GM23338 (cell line): ENCODE results near the gene MRPS24. TPM values are rescaled to one million over a fixed set of nuclear protein-coding genes. Genes with fewer than 3 reads are reported as not detected.

ENCODE experiments used
- ATAC-seq: fragments of 200-7000 bp; cut with Tn5 transposase; 3 replicates; pipeline ENCODE4 v1.9.1; 2020
- DNase-seq: peaks from one replicate; pipeline ENCODE4 v3.0.0-alpha.2; 2015; ENCODE audit warnings: low spot score
- H2AFZ ChIP-seq: fragments of 200-600 bp; sonication (generic); 2 replicates; pipeline ENCODE4 v1.8.0; 2016; ENCODE audit warnings: antibody characterized with exemption, mild to moderate bottlenecking, moderate library complexity
- H3F3A ChIP-seq: fragments of 200-600 bp; sonication (generic); replicated peaks from 2 replicates; pipeline ENCODE4 v1.8.0; 2017; ENCODE audit warnings: antibody characterized with exemption, mixed run types, low read depth
- H3K27ac ChIP-seq: fragments of 200-600 bp; sonication (generic); 2 replicates; pipeline ENCODE4 v1.6.1; 2016; ENCODE audit warnings: low read depth
- H3K27me3 ChIP-seq: fragments of 200-600 bp; sonication (generic); 2 replicates; pipeline ENCODE4 v1.8.0; 2016; ENCODE audit warnings: mild to moderate bottlenecking, mixed run types, moderate library complexity; ENCODE audit not compliant: insufficient read depth
- H3K36me3 ChIP-seq: fragments of 200-600 bp; sonication (generic); 2 replicates; pipeline ENCODE4 v1.8.0; 2016; ENCODE audit warnings: mild to moderate bottlenecking; ENCODE audit not compliant: insufficient read depth
- H3K4me1 ChIP-seq: fragments of 200-600 bp; sonication (generic); 2 replicates; pipeline ENCODE4 v1.8.0; 2016; ENCODE audit warnings: mild to moderate bottlenecking, moderate library complexity; ENCODE audit not compliant: insufficient read depth
- H3K4me2 ChIP-seq: fragments of 200-600 bp; sonication (generic); 2 replicates; pipeline ENCODE4 v1.7.1; 2017; ENCODE audit warnings: mixed run types
- H3K4me3 ChIP-seq: fragments of 200-600 bp; sonication (generic); 2 replicates; pipeline ENCODE4 v1.6.1; 2016; ENCODE audit warnings: mixed run types
- H3K79me2 ChIP-seq: fragments of 200-600 bp; sonication (generic); replicated peaks from 2 replicates; pipeline ENCODE4 v1.8.0; 2017; ENCODE audit warnings: mild to moderate bottlenecking; ENCODE audit not compliant: insufficient read depth
- H3K9me2 ChIP-seq: fragments of 200-600 bp; sonication (generic); 2 replicates; pipeline ENCODE4 v1.8.0; 2017; ENCODE audit not compliant: insufficient read depth
- H4K20me1 ChIP-seq: fragments of 200-600 bp; sonication (generic); replicated peaks from 2 replicates; pipeline ENCODE4 v1.8.0; 2017; ENCODE audit warnings: mild to moderate bottlenecking; ENCODE audit not compliant: insufficient read depth
- H3K27ac Mint-ChIP-seq: 2 replicates; pipeline ENCODE4 v1.8.0; 2020; ENCODE audit warnings: inconsistent platforms, mild to moderate bottlenecking, moderate library complexity, mixed read lengths
- H3K27me3 Mint-ChIP-seq: 3 replicates; pipeline ENCODE4 v1.8.0; 2022; ENCODE audit warnings: low read depth, mild to moderate bottlenecking, moderate library complexity, mixed read lengths, inconsistent platforms; ENCODE audit not compliant: insufficient read depth, poor library complexity
- H3K36me3 Mint-ChIP-seq: 3 replicates; pipeline ENCODE4 v1.8.0; 2021; ENCODE audit warnings: low read depth, mild to moderate bottlenecking, inconsistent platforms, moderate library complexity, mixed read lengths
- H3K4me1 Mint-ChIP-seq: 3 replicates; pipeline ENCODE4 v1.8.0; 2020; ENCODE audit warnings: mild to moderate bottlenecking, inconsistent platforms, mixed read lengths
- H3K4me3 Mint-ChIP-seq: 3 replicates; pipeline ENCODE4 v1.8.0; 2021; ENCODE audit warnings: moderate library complexity, mild to moderate bottlenecking, inconsistent platforms, mixed read lengths
- H3K9me3 Mint-ChIP-seq: 3 replicates; pipeline ENCODE4 v1.8.0; 2020; ENCODE audit warnings: moderate library complexity, mild to moderate bottlenecking, inconsistent platforms, mixed read lengths
- CREB1 ChIP-seq: fragments of 250-450 bp; sonication (Bioruptor Pico); IDR thresholded peaks from 2 replicates; pipeline ENCODE4 v1.5.0; 2020; ENCODE audit warnings: low read depth, mild to moderate bottlenecking, moderate library complexity
- CTCF ChIP-seq, 2 experiments: fragments of 200-600 bp in 1 of 2; sonication (generic) in 1 of 2; conservative IDR thresholded peaks; 2 replicates each; pipeline versions ENCODE4 v1.5.1 to v1.6.1; 2016 to 2017; ENCODE audit warnings: antibody characterized with exemption in 2 of 2, low read depth in 2 of 2, mild to moderate bottlenecking in 2 of 2, moderate library complexity in 1 of 2
- ETS1 ChIP-seq: IDR thresholded peaks from 2 replicates; pipeline ENCODE4 v1.6.1; 2016; ENCODE audit warnings: antibody characterized with exemption
- EZH2 ChIP-seq: fragments of 200-600 bp; sonication (generic); IDR thresholded peaks from one replicate; pipeline ENCODE4 v1.8.0; 2017; ENCODE audit warnings: antibody characterized with exemption, mild to moderate bottlenecking, low read depth; ENCODE audit not compliant: unreplicated experiment
- EZH2phosphoT487 ChIP-seq: fragments of 200-600 bp; sonication (generic); IDR thresholded peaks from one replicate; pipeline ENCODE4 v1.8.1; 2018; ENCODE audit warnings: antibody characterized with exemption; ENCODE audit not compliant: unreplicated experiment
- JUNB ChIP-seq: IDR thresholded peaks from one replicate; pipeline ENCODE4 v1.6.1; 2016; ENCODE audit warnings: antibody characterized with exemption; ENCODE audit not compliant: unreplicated experiment
- NANOG ChIP-seq: IDR thresholded peaks from 2 replicates; pipeline ENCODE4 v1.6.1; 2016; ENCODE audit warnings: antibody characterized with exemption, borderline replicate concordance
- POLR2AphosphoS5 ChIP-seq: IDR thresholded peaks from 2 replicates; pipeline ENCODE4 v1.6.1; 2016; ENCODE audit warnings: antibody characterized with exemption, low read depth
- STAT1 ChIP-seq: IDR thresholded peaks from one replicate; pipeline ENCODE4 v1.6.1; 2016; ENCODE audit warnings: antibody characterized with exemption; ENCODE audit not compliant: unreplicated experiment
- ZNF114 ChIP-seq: fragments of 250-450 bp; sonication (Bioruptor Pico); IDR thresholded peaks from 2 replicates; pipeline ENCODE4 v1.5.0; 2020; ENCODE audit warnings: mild to moderate bottlenecking, moderate library complexity
- ZNF331 ChIP-seq: fragments of 250-450 bp; sonication (Bioruptor Pico); IDR thresholded peaks from 2 replicates; pipeline ENCODE4 v1.5.0; 2020; ENCODE audit warnings: low read depth, mild to moderate bottlenecking, moderate library complexity
- ZNF462 ChIP-seq: fragments of 250-450 bp; sonication (Bioruptor Pico); IDR thresholded peaks from 2 replicates; pipeline ENCODE4 v1.5.0; 2020; ENCODE audit warnings: mild to moderate bottlenecking, moderate library complexity
- long read RNA-seq: library from polyadenylated mRNA; unstranded; transcript quantifications from one replicate; pipeline ENCODE4 v2.0.0, GENCODE V29; 2020; ENCODE audit not compliant: unreplicated experiment
- polyA plus RNA-seq: library from polyadenylated mRNA; unstranded; fragments of >200 nt; fragmentation: Nextera tagmentation; extraction: Ambion mirVana; gene quantifications from 2 replicates; pipeline ENCODE4 v1.2.1, GENCODE V29; 2016
- total RNA-seq: library from RNA; depleted of rRNA; stranded (reverse); fragments of >200 nt; shearing (Covaris generic); gene quantifications from 2 replicates; pipeline ENCODE4 v1.2.3, GENCODE V29; 2014; rRNA removed

Gene MRPS24
- total RNA-seq (82.9 and 91.2 TPM in 2 replicates), polyA plus RNA-seq (143 and 152 TPM in 2 replicates)
- long read RNA-seq, transcript MRPS24-201 (4 exons, 707 nt): major isoform, 122 of 142 reads
- long read RNA-seq, transcript MRPS24-203 (3 exons, 743 nt): minor isoform, 16 of 142 reads
- long read RNA-seq, partial matches to known transcripts: 0 of 142 reads
- long read RNA-seq, other reads (novel, unspliced or antisense): 1 of 142 reads

- Histone ChIP-seq H3K27me3 (no peaks in the 10 kb centered on the region), H3K4me1 (peaks cover 23% of the 10 kb centered on the region), H3K9me2 (peaks cover 5% of the 10 kb centered on the region; the same call in 1 of the 2 replicates), H3K36me3 (peaks cover 16% of the 10 kb centered on the region), H3K4me3 (peak within 1 kb of the TSS; percentile 63), H3F3A (peaks cover 2% of the 10 kb centered on the region; the same call in 1 of the 2 replicates), H3K79me2 (peaks cover 11% of the 10 kb centered on the region), H4K20me1 (no peaks in the 10 kb centered on the region), H3K4me2 (peak within 1 kb of the TSS; percentile 98), H3K27ac (peak within 1 kb of the TSS; percentile 81), H2AFZ (peak within 1 kb of the TSS; percentile 92)
- peak within 1 kb of the TSS; percentile 91 for H3K27ac Mint-ChIP-seq
- H3K27me3 Mint-ChIP-seq: peaks cover 9% of the 10 kb centered on the region
- H3K36me3 Mint-ChIP-seq: peaks cover 32% of the 10 kb centered on the region
- peak within 1 kb of the TSS; percentile 81 for H3K4me3 Mint-ChIP-seq
- ATAC-seq (peak; percentile 95), DNase-seq (peak; percentile 98)
- H3K9me3 Mint-ChIP-seq: peaks cover 2% of the 10 kb centered on the region; the same call in 2 of the 3 replicates
- H3K4me1 Mint-ChIP-seq: peaks cover 31% of the 10 kb centered on the region
- no peak for TF ChIP-seq ETS1
- TF ChIP-seq EZH2phosphoT487: no peak
- peak; percentile 99 for TF ChIP-seq POLR2AphosphoS5
- TF ChIP-seq CREB1 (CRISPR knock-in tag): no peak
- TF ChIP-seq NANOG: no peak
- TF ChIP-seq CTCF (conservative IDR thresholded peaks at IDR 0.05; ENCODE audit: low read depth in 2 of 2): no peak
- no peak for TF ChIP-seq ZNF462 (CRISPR knock-in tag)
- TF ChIP-seq ZNF114: no peak
- peak; percentile 32 for TF ChIP-seq JUNB
- TF ChIP-seq ZNF331 (CRISPR knock-in tag): no peak
- TF ChIP-seq EZH2: no peak
- no peak for TF ChIP-seq STAT1
These were observed at the start of gene MRPS24 for GRCh38 chr7:43869006-43869866. Gene MRPS24, minus strand, starts transcription at chr7:43869517. Its CDS starts 22 bp downstream, at chr7:43869495.
